22Rv1 (cell line): ENCODE measurements around the gene ACSM2A.

Source experiments
- CTCF ChIP-seq: fragments of 450-650 bp; IDR thresholded peaks from 2 replicates; pipeline ENCODE4 v1.5.1; 2017; ENCODE audit warnings: mild to moderate bottlenecking
- ZFX ChIP-seq: fragments of 450-650 bp; IDR thresholded peaks from 2 replicates; pipeline ENCODE4 v1.6.1; 2017; ENCODE audit warnings: antibody characterized with exemption, borderline replicate concordance

GRCh38 chr16:20504418-20504817 is 53.1 kb downstream of the ACSM2A start:
- TF ChIP-seq CTCF (no peak), ZFX (no peak)
